ENCODE results near the gene WDR76.

WDR76 gene

GRCh38 chr15:43915631-43916325 is 89.0 kb downstream of the WDR76 start:
- DNase-seq: no peak

GRCh38 chr15:43916326-43916660 is 89.5 kb downstream of the WDR76 start:
- no peak for DNase-seq
